CD4-positive, CD25-positive, alpha-beta regulatory T cell (primary cell): ENCODE results near the gene APOBEC3A. TPM values are rescaled to one million over a fixed set of nuclear protein-coding genes. Genes with fewer than 3 reads are reported as not detected.

Experiments used
- ATAC-seq, 2 donors: fragments of 150-1000 bp; cut with Tn5 transposase; one replicate each; pipeline ENCODE4 v1.10.0; 2021; ENCODE audit warnings: low read depth in 2 of 2, moderate number of reproducible peaks in 2 of 2, moderate library complexity in 1 of 2
- DNase-seq, 3 donors: peaks; one replicate each; pipeline versions ENCODE4 v3.0.0 to v3.0.0-alpha.2; 2012 to 2022; ENCODE audit warnings: mixed read lengths in 1 of 3
- H3K27ac ChIP-seq: one replicate; pipeline ENCODE4 v1.7.0; 2013; ENCODE audit warnings: mild to moderate bottlenecking, low read length; ENCODE audit not compliant: insufficient read depth, poor library complexity, severe bottlenecking
- H3K27me3 ChIP-seq: one replicate; pipeline ENCODE4 v1.7.0; 2013; ENCODE audit warnings: low read length; ENCODE audit not compliant: control insufficient read depth, insufficient read depth
- H3K36me3 ChIP-seq: one replicate; pipeline ENCODE4 v1.7.0; 2013; ENCODE audit warnings: mild to moderate bottlenecking, low read length, moderate library complexity; ENCODE audit not compliant: control insufficient read depth, insufficient read depth
- H3K4me1 ChIP-seq: 2 replicates; pipeline ENCODE4 v1.7.0; 2013; ENCODE audit warnings: mild to moderate bottlenecking, low read length; ENCODE audit not compliant: insufficient read depth, control insufficient read depth, poor library complexity, severe bottlenecking
- H3K4me3 ChIP-seq: one replicate; pipeline ENCODE4 v1.7.0; 2013; ENCODE audit warnings: low read depth, mild to moderate bottlenecking, low read length, moderate library complexity
- H3K9me3 ChIP-seq, 2 experiments: 1 replicate in 1 of 2; 2 replicates in 1 of 2; pipeline ENCODE4 v1.7.0; 2013; ENCODE audit warnings: low read length in 2 of 2, mild to moderate bottlenecking in 1 of 2, moderate library complexity in 1 of 2; ENCODE audit not compliant: control insufficient read depth in 2 of 2
- H3K27ac Mint-ChIP-seq, 3 donors: one replicate each; pipeline ENCODE4 v1.8.0; 2020 to 2022; ENCODE audit warnings: mild to moderate bottlenecking in 3 of 3, mixed read lengths in 3 of 3, moderate library complexity in 2 of 3
- H3K27me3 Mint-ChIP-seq: one replicate; pipeline ENCODE4 v1.8.0; 2022; ENCODE audit warnings: mild to moderate bottlenecking, mixed read lengths
- H3K36me3 Mint-ChIP-seq: one replicate; pipeline ENCODE4 v1.8.0; 2020; ENCODE audit warnings: mixed read lengths
- H3K4me1 Mint-ChIP-seq, 4 donors: one replicate each; pipeline ENCODE4 v1.8.0; 2020 to 2022; ENCODE audit warnings: mixed read lengths in 4 of 4, mild to moderate bottlenecking in 1 of 4
- H3K4me3 Mint-ChIP-seq, 4 donors: one replicate each; pipeline ENCODE4 v1.8.0; 2020 to 2022; ENCODE audit warnings: mild to moderate bottlenecking in 4 of 4, mixed read lengths in 4 of 4, moderate library complexity in 3 of 4
- H3K9me3 Mint-ChIP-seq, 7 donors: one replicate each; pipeline ENCODE4 v1.8.0; 2020 to 2022; ENCODE audit warnings: mixed read lengths in 7 of 7, mild to moderate bottlenecking in 3 of 7, moderate library complexity in 2 of 7
- polyA plus RNA-seq, 4 donors: library from polyadenylated mRNA; unstranded; fragments of 300-500 nt; fragmentation: Illumina TruSeq; gene quantifications; one replicate each; pipeline ENCODE4 v1.2.3, GENCODE V29; 2021
- total RNA-seq: library from RNA; stranded (reverse); gene quantifications from one replicate; pipeline ENCODE4 v1.2.3, GENCODE V29; 2022

APOBEC3A gene
- total and polyA plus RNA-seq, 5 donors from 2014 or later, result 0.29 TPM; not detected in 4

GRCh38 chr22:38950527-38951295 lies 6.7 kb upstream of the APOBEC3A start:
- no peak overlapping the region for H3K4me3 ChIP-seq
- DNase-seq (no peak), ATAC-seq (no peak)
- H3K9me3 ChIP-seq, result no peaks in the 10 kb centered on the region
- Mint-ChIP-seq H3K4me3 (no peak overlapping the region), H3K4me1 (peaks cover 0 to 4% (median 2%) of the 10 kb centered on the region in 4 donors), H3K36me3 (no peaks in the 10 kb centered on the region), H3K27me3 (peaks cover 5% of the 10 kb centered on the region), H3K27ac (no peak overlapping the region), H3K9me3 (no peaks in the 10 kb centered on the region)
- H3K36me3 ChIP-seq, result no peaks in the 10 kb centered on the region
- H3K4me1 ChIP-seq, result peaks cover 8% of the 10 kb centered on the region
- no peak overlapping the region for H3K27ac ChIP-seq
- H3K27me3 ChIP-seq, result no peaks in the 10 kb centered on the region

GRCh38 chr22:38951734-38952133 lies 5.7 kb upstream of the APOBEC3A start:
- peaks cover 0 to 4% (median 2%) of the 10 kb centered on the region in 4 donors for H3K4me1 Mint-ChIP-seq
- no peaks in the 10 kb centered on the region for H3K36me3 ChIP-seq
- no peak overlapping the region for H3K4me3 ChIP-seq
- no peak overlapping the region for H3K4me3 Mint-ChIP-seq
- ATAC-seq (no peak), DNase-seq (no peak)
- H3K4me1 ChIP-seq, result peaks cover 8% of the 10 kb centered on the region
- H3K27me3 ChIP-seq, result no peaks in the 10 kb centered on the region
- no peaks in the 10 kb centered on the region for H3K9me3 Mint-ChIP-seq
- peaks cover 5% of the 10 kb centered on the region for H3K27me3 Mint-ChIP-seq
- H3K36me3 Mint-ChIP-seq, result no peaks in the 10 kb centered on the region
- H3K27ac ChIP-seq, result no peak overlapping the region
- H3K9me3 ChIP-seq, result no peaks in the 10 kb centered on the region
- no peak overlapping the region for H3K27ac Mint-ChIP-seq

GRCh38 chr22:38952281-38952993 lies 5.0 kb upstream of the APOBEC3A start:
- H3K9me3 Mint-ChIP-seq, result no peaks in the 10 kb centered on the region
- Histone ChIP-seq H3K27me3 (no peaks in the 10 kb centered on the region), H3K27ac (no peak overlapping the region), H3K36me3 (no peaks in the 10 kb centered on the region), H3K4me1 (peaks cover 8% of the 10 kb centered on the region), H3K9me3 (no peaks in the 10 kb centered on the region), H3K4me3 (no peak overlapping the region)
- H3K4me1 Mint-ChIP-seq, result peaks cover 0 to 4% (median 2%) of the 10 kb centered on the region in 4 donors
- H3K27ac Mint-ChIP-seq, result peak overlapping the region in 1 of 3 donors; percentile 22
- no peak overlapping the region for H3K4me3 Mint-ChIP-seq
- no peaks in the 10 kb centered on the region for H3K27me3 Mint-ChIP-seq
- ATAC-seq (no peak), DNase-seq (no peak)
- H3K36me3 Mint-ChIP-seq, result no peaks in the 10 kb centered on the region

- Mint-ChIP-seq H3K27me3 (no peaks in the 10 kb centered on the region), H3K4me3 (no peak overlapping the region), H3K36me3 (no peaks in the 10 kb centered on the region), H3K27ac (no peak overlapping the region), H3K4me1 (peaks cover 0 to 4% (median 2%) of the 10 kb centered on the region in 4 donors), H3K9me3 (no peaks in the 10 kb centered on the region)
- DNase-seq (no peak), ATAC-seq (no peak)
- Histone ChIP-seq H3K4me1 (peaks cover 8% of the 10 kb centered on the region), H3K36me3 (no peaks in the 10 kb centered on the region), H3K4me3 (no peak overlapping the region), H3K27me3 (no peaks in the 10 kb centered on the region), H3K9me3 (no peaks in the 10 kb centered on the region), H3K27ac (no peak overlapping the region)
These were observed 4.3 kb upstream of the APOBEC3A start for GRCh38 chr22:38953091-38953490.

- Mint-ChIP-seq H3K4me1 (peaks cover 0 to 4% (median 2%) of the 10 kb centered on the region in 4 donors), H3K36me3 (no peaks in the 10 kb centered on the region), H3K27me3 (peaks cover 1% of the 10 kb centered on the region), H3K9me3 (no peaks in the 10 kb centered on the region), H3K27ac (peak overlapping the region in 2 of 3 donors; percentile 24 to 82), H3K4me3 (no peak overlapping the region)
- ATAC-seq (peak; percentile 68 to 74), DNase-seq (peak; percentile 7 to 82 (median 25))
- H3K27me3 ChIP-seq, result no peaks in the 10 kb centered on the region
- H3K9me3 ChIP-seq, result no peaks in the 10 kb centered on the region
- H3K4me1 ChIP-seq, result peaks cover 8% of the 10 kb centered on the region
- H3K27ac ChIP-seq, result no peak overlapping the region
- no peaks in the 10 kb centered on the region for H3K36me3 ChIP-seq
- H3K4me3 ChIP-seq, result no peak overlapping the region
These were observed 3.6 kb upstream of the APOBEC3A start for GRCh38 chr22:38953577-38954413.

GRCh38 chr22:38954414-38955043 lies 2.9 kb upstream of the APOBEC3A start:
- Mint-ChIP-seq H3K27me3 (peaks cover 5% of the 10 kb centered on the region), H3K27ac (no peak overlapping the region), H3K4me1 (peaks cover 0 to 4% (median 2%) of the 10 kb centered on the region in 4 donors), H3K9me3 (no peaks in the 10 kb centered on the region), H3K4me3 (no peak overlapping the region), H3K36me3 (no peaks in the 10 kb centered on the region)
- Histone ChIP-seq H3K4me3 (no peak overlapping the region), H3K4me1 (peaks cover 8% of the 10 kb centered on the region), H3K36me3 (no peaks in the 10 kb centered on the region), H3K9me3 (no peaks in the 10 kb centered on the region), H3K27me3 (no peaks in the 10 kb centered on the region), H3K27ac (no peak overlapping the region)
- ATAC-seq (no peak), DNase-seq (no peak)

- no peak overlapping the region for H3K4me3 ChIP-seq
- H3K9me3 Mint-ChIP-seq, result no peaks in the 10 kb centered on the region
- ATAC-seq, result no peak
- H3K9me3 ChIP-seq, result no peaks in the 10 kb centered on the region
- H3K27ac ChIP-seq, result no peak overlapping the region
- peaks cover 5% of the 10 kb centered on the region for H3K27me3 Mint-ChIP-seq
- H3K4me3 Mint-ChIP-seq, result no peak overlapping the region
- peaks cover 8% of the 10 kb centered on the region for H3K4me1 ChIP-seq
- no peaks in the 10 kb centered on the region for H3K36me3 Mint-ChIP-seq
- peak overlapping the region in 2 of 3 donors; percentile 14 to 51 for H3K27ac Mint-ChIP-seq
- no peaks in the 10 kb centered on the region for H3K36me3 ChIP-seq
- H3K4me1 Mint-ChIP-seq, result peaks cover 0 to 4% (median 2%) of the 10 kb centered on the region in 4 donors
- DNase-seq, result no peak
- no peaks in the 10 kb centered on the region for H3K27me3 ChIP-seq
These were observed 2.0 kb upstream of the APOBEC3A start for GRCh38 chr22:38955250-38955905.
